Mesenchymal stem cell (in vitro differentiated cells and primary cell): Measurements from ENCODE around the gene CCDC39.

Experiments used
- DNase-seq: peaks from one replicate; pipeline ENCODE4 v3.0.0-alpha.2; 2013
- H2AFZ ChIP-seq: one replicate; pipeline ENCODE4 v1.6.1; 2013; ENCODE audit warnings: low read depth, mild to moderate bottlenecking, control low read depth, inconsistent platforms, low read length, moderate library complexity
- H2AK5ac ChIP-seq: 2 replicates; pipeline ENCODE4 v1.6.1; 2013; ENCODE audit warnings: low read length, moderate library complexity, mild to moderate bottlenecking, inconsistent platforms; ENCODE audit not compliant: severe bottlenecking
- H2BK120ac ChIP-seq: one replicate; pipeline ENCODE4 v1.6.1; 2013; ENCODE audit warnings: low read depth, mild to moderate bottlenecking, inconsistent platforms, low read length, moderate library complexity
- H2BK12ac ChIP-seq, 2 experiments: one replicate each; pipeline ENCODE4 v1.6.1; 2013; ENCODE audit warnings: inconsistent platforms in 2 of 2, low read length in 2 of 2, mild to moderate bottlenecking in 2 of 2, moderate library complexity in 2 of 2, control low read depth in 1 of 2
- H2BK15ac ChIP-seq: one replicate; pipeline ENCODE4 v1.6.1; 2013; ENCODE audit warnings: mild to moderate bottlenecking, low read depth, inconsistent platforms; ENCODE audit not compliant: poor library complexity, severe bottlenecking
- H2BK5ac ChIP-seq: 2 replicates; pipeline ENCODE4 v1.6.1; 2013; ENCODE audit warnings: low read depth, mild to moderate bottlenecking, low read length, control low read depth, inconsistent platforms; ENCODE audit not compliant: poor library complexity, severe bottlenecking
- H3K14ac ChIP-seq, 2 experiments: one replicate each; pipeline ENCODE4 v1.6.1; 2013; ENCODE audit warnings: inconsistent platforms in 2 of 2, low read length in 2 of 2, control low read depth in 1 of 2, mild to moderate bottlenecking in 1 of 2, moderate library complexity in 1 of 2
- H3K18ac ChIP-seq, 2 experiments: one replicate each; pipeline ENCODE4 v1.6.1; 2013; ENCODE audit warnings: inconsistent platforms in 2 of 2, low read length in 2 of 2, control low read depth in 1 of 2, low read depth in 1 of 2, mild to moderate bottlenecking in 1 of 2
- H3K23ac ChIP-seq, 2 experiments: one replicate each; pipeline ENCODE4 v1.6.1; 2013; ENCODE audit warnings: inconsistent platforms in 2 of 2, low read length in 2 of 2, mild to moderate bottlenecking in 2 of 2, moderate library complexity in 2 of 2, control low read depth in 1 of 2
- H3K27ac ChIP-seq: 2 replicates; pipeline ENCODE4 v1.5.1; 2013; ENCODE audit warnings: mild to moderate bottlenecking, moderate library complexity, low read length, control low read depth, inconsistent platforms; ENCODE audit not compliant: poor library complexity, severe bottlenecking
- H3K27me3 ChIP-seq, 2 experiments: 2 replicates each; pipeline versions ENCODE4 v1.6.1 to v1.7.0; 2013; ENCODE audit warnings: low read length in 2 of 2, mild to moderate bottlenecking in 2 of 2, moderate library complexity in 2 of 2, control low read depth in 1 of 2, inconsistent platforms in 1 of 2; ENCODE audit not compliant: control insufficient read depth in 1 of 2, insufficient read depth in 1 of 2
- H3K36me3 ChIP-seq, 2 experiments: 2 replicates each; pipeline versions ENCODE4 v1.6.1 to v1.7.0; 2013; ENCODE audit warnings: low read length in 2 of 2, control low read depth in 1 of 2, inconsistent platforms in 1 of 2, low read depth in 1 of 2, mild to moderate bottlenecking in 1 of 2; ENCODE audit not compliant: insufficient read depth in 2 of 2, control insufficient read depth in 1 of 2
- H3K4ac ChIP-seq, 2 experiments: one replicate each; pipeline ENCODE4 v1.6.1; 2013; ENCODE audit warnings: inconsistent platforms in 2 of 2, low read length in 2 of 2, mild to moderate bottlenecking in 2 of 2, moderate library complexity in 2 of 2, control low read depth in 1 of 2, low read depth in 1 of 2
- H3K4me1 ChIP-seq: 2 replicates; pipeline ENCODE4 v1.6.1; 2013; ENCODE audit warnings: low read depth, low read length, control low read depth; ENCODE audit not compliant: control insufficient read depth, insufficient read depth
- H3K4me2 ChIP-seq: 2 replicates; pipeline ENCODE4 v1.6.1; 2013; ENCODE audit warnings: low read length, mild to moderate bottlenecking, inconsistent platforms; ENCODE audit not compliant: poor library complexity, severe bottlenecking
- H3K4me3 ChIP-seq, 2 experiments: 2 replicates each; pipeline versions ENCODE4 v1.5.1 to v1.7.0; 2013; ENCODE audit warnings: low read length in 2 of 2, mild to moderate bottlenecking in 2 of 2, control low read depth in 1 of 2, low read depth in 1 of 2; ENCODE audit not compliant: insufficient read depth in 1 of 2
- H3K79me1 ChIP-seq: replicated peaks from 2 replicates; pipeline ENCODE4 v1.6.1; 2013; ENCODE audit warnings: mild to moderate bottlenecking, control low read depth, low read length, inconsistent platforms; ENCODE audit not compliant: poor library complexity, severe bottlenecking
- H3K9ac ChIP-seq: 2 replicates; pipeline ENCODE4 v1.7.0; 2013; ENCODE audit warnings: mild to moderate bottlenecking, low read length, moderate library complexity
- H3K9me3 ChIP-seq: 2 replicates; pipeline ENCODE4 v1.7.0; 2013; ENCODE audit warnings: mild to moderate bottlenecking, low read length; ENCODE audit not compliant: control insufficient read depth
- H4K8ac ChIP-seq: one replicate; pipeline ENCODE4 v1.6.1; 2013; ENCODE audit warnings: inconsistent platforms, mild to moderate bottlenecking, low read length, moderate library complexity
- H4K91ac ChIP-seq: one replicate; pipeline ENCODE4 v1.6.1; 2013; ENCODE audit warnings: mild to moderate bottlenecking, low read length, inconsistent platforms
- WGBS: methylation state at CpG from one replicate; pipeline ENCODE4 v1.1.7; 2013; ENCODE audit warnings: mixed read lengths; 5-methylcytosine and 5-hydroxymethylcytosine counted together

The CCDC39 gene

GRCh38 chr3:180580934-180581333 is 98.4 kb downstream of the CCDC39 start:
- no peak overlapping the region for H3K18ac ChIP-seq
- H2BK12ac ChIP-seq = no peak overlapping the region
- H3K79me1 ChIP-seq = no peaks in the 10 kb centered on the region
- H3K4me2 ChIP-seq = no peak overlapping the region
- H2BK15ac ChIP-seq = no peak overlapping the region
- no peaks in the 10 kb centered on the region for H3K27me3 ChIP-seq
- no peak overlapping the region for H4K8ac ChIP-seq
- H2BK120ac ChIP-seq = no peak overlapping the region
- no peak overlapping the region for H2AK5ac ChIP-seq
- H3K4me3 ChIP-seq = no peak overlapping the region
- H3K23ac ChIP-seq = no peak overlapping the region
- H3K9ac ChIP-seq = no peak overlapping the region
- H3K4ac ChIP-seq = no peak overlapping the region
- whole genome bisulfite sequencing = 47% methylated on average over 1 of the region's 1 CpG
- no peak overlapping the region for H4K91ac ChIP-seq
- no peak overlapping the region for H2BK5ac ChIP-seq
- H3K4me1 ChIP-seq = no peaks in the 10 kb centered on the region
- no peaks in the 10 kb centered on the region for H3K9me3 ChIP-seq
- no peak overlapping the region for H3K14ac ChIP-seq
- no peak for DNase-seq
- H2AFZ ChIP-seq = no peak overlapping the region
- no peaks in the 10 kb centered on the region for H3K36me3 ChIP-seq
- H3K27ac ChIP-seq = no peak overlapping the region

GRCh38 chr3:180575571-180575970 is 103.7 kb downstream of the CCDC39 start:
- WGBS = 79% methylated on average over 3 of the region's 3 CpGs

GRCh38 chr3:180571831-180572598 is 107.3 kb downstream of the CCDC39 start:
- H3K4me1 ChIP-seq = no peaks in the 10 kb centered on the region
- no peak overlapping the region for H3K14ac ChIP-seq
- H2BK12ac ChIP-seq = no peak overlapping the region
- no peaks in the 10 kb centered on the region for H3K27me3 ChIP-seq
- H2BK120ac ChIP-seq = no peak overlapping the region
- H2BK15ac ChIP-seq = no peak overlapping the region
- no peak overlapping the region for H4K91ac ChIP-seq
- H2AFZ ChIP-seq = no peak overlapping the region
- no peaks in the 10 kb centered on the region for H3K9me3 ChIP-seq
- H3K9ac ChIP-seq = no peak overlapping the region
- no peak overlapping the region for H3K18ac ChIP-seq
- H3K79me1 ChIP-seq = no peaks in the 10 kb centered on the region
- H3K4me2 ChIP-seq = no peak overlapping the region
- H2AK5ac ChIP-seq = no peak overlapping the region
- H3K23ac ChIP-seq = no peak overlapping the region
- no peak for DNase-seq
- H3K4ac ChIP-seq = no peak overlapping the region
- no peak overlapping the region for H2BK5ac ChIP-seq
- WGBS = 74% methylated on average over 5 of the region's 6 CpGs
- no peak overlapping the region for H3K27ac ChIP-seq
- no peaks in the 10 kb centered on the region for H3K36me3 ChIP-seq
- H4K8ac ChIP-seq = no peak overlapping the region
- no peak overlapping the region for H3K4me3 ChIP-seq

More at GRCh38 chr3:180575571-180575970, 103.7 kb downstream of the CCDC39 start:
- no peaks in the 10 kb centered on the region for H3K27me3 ChIP-seq
- DNase-seq = no peak
- H3K4me3 ChIP-seq = no peak overlapping the region
- no peaks in the 10 kb centered on the region for H3K4me1 ChIP-seq
- H3K4ac ChIP-seq = no peak overlapping the region
- no peak overlapping the region for H3K14ac ChIP-seq
- no peak overlapping the region for H2BK15ac ChIP-seq
- H4K91ac ChIP-seq = no peak overlapping the region
- H3K27ac ChIP-seq = no peak overlapping the region
- H3K36me3 ChIP-seq = no peaks in the 10 kb centered on the region
- H2AK5ac ChIP-seq = no peak overlapping the region
- H3K18ac ChIP-seq = no peak overlapping the region
- no peak overlapping the region for H2BK120ac ChIP-seq
- H3K9ac ChIP-seq = no peak overlapping the region
- H3K9me3 ChIP-seq = no peaks in the 10 kb centered on the region
- H3K4me2 ChIP-seq = no peak overlapping the region
- H2AFZ ChIP-seq = no peak overlapping the region
- H4K8ac ChIP-seq = no peak overlapping the region
- no peak overlapping the region for H2BK5ac ChIP-seq
- H3K23ac ChIP-seq = no peak overlapping the region
- no peaks in the 10 kb centered on the region for H3K79me1 ChIP-seq
- no peak overlapping the region for H2BK12ac ChIP-seq

GRCh38 chr3:180570238-180570637 is 109.1 kb downstream of the CCDC39 start:
- Histone ChIP-seq H2AK5ac (no peak overlapping the region), H3K18ac (no peak overlapping the region), H4K8ac (no peak overlapping the region), H3K14ac (no peak overlapping the region), H2BK5ac (no peak overlapping the region), H3K4me1 (no peaks in the 10 kb centered on the region), H3K27me3 (no peaks in the 10 kb centered on the region), H2BK15ac (no peak overlapping the region), H3K4me2 (no peak overlapping the region), H2AFZ (no peak overlapping the region), H3K9me3 (no peaks in the 10 kb centered on the region), H2BK120ac (no peak overlapping the region), H3K4ac (no peak overlapping the region), H3K27ac (no peak overlapping the region), H4K91ac (no peak overlapping the region), H3K23ac (no peak overlapping the region), H2BK12ac (no peak overlapping the region), H3K79me1 (no peaks in the 10 kb centered on the region), H3K36me3 (no peaks in the 10 kb centered on the region), H3K4me3 (no peak overlapping the region), H3K9ac (no peak overlapping the region)
- 77% methylated on average over 2 of the region's 4 CpGs for WGBS
- DNase-seq = no peak
